ENCODE data around the gene RAC2. TPM values are rescaled to one million over a fixed set of nuclear protein-coding genes. Genes with fewer than 3 reads are reported as not detected.

RAC2 gene
- total RNA-seq, 1 donor from 2014 or later = 111 TPM

DNA sequence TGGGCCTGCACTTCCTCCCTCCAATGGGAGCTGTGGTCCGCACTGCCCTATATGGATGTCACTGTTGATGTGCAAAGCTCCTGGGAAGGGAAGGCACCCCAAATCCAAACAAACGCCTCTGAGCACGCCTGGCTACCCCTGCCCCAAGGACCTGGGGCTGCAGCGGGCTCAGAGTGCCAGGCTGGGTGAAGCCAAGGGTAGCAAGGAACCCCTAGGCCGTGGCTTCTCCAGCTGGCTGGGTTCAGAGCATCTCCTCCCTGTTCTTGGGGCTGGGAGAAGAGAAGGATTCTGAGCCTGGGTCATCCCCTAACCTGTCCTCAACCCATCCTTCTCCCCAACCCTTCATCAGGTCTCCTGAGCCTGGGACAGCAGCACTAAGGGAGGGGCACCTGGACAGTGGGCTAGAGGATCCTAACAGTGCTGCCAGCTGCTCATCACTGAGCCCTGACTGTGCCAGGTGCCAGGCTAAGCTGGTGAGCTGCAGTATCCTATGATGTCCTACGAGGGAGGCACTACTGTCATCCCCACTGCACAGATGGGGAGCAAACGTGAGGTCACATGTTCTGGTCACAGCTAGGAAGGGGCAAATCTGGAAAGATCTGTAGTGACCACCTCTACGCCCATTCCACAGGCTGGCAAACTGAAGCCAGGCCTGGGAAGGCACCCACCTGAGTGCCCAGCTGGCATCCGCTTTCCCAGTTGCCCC is 34.8 kb downstream of the RAC2 start:
- Histone ChIP-seq H3K4me1 (no peaks in the 10 kb centered on the region), H3K27me3 (ENCODE audit: low read depth) (peaks cover 4% of the 10 kb centered on the region), H3K4me3 (no peak overlapping the region), H3K36me3 (no peaks in the 10 kb centered on the region), H3K9me3 (no peaks in the 10 kb centered on the region), H3K27ac (no peak overlapping the region)
- DNase-seq (no peak), ATAC-seq (no peak)
- intact Hi-C loops (cut with DNase I) = no loop called here
- TF ChIP-seq, protein P1, sequence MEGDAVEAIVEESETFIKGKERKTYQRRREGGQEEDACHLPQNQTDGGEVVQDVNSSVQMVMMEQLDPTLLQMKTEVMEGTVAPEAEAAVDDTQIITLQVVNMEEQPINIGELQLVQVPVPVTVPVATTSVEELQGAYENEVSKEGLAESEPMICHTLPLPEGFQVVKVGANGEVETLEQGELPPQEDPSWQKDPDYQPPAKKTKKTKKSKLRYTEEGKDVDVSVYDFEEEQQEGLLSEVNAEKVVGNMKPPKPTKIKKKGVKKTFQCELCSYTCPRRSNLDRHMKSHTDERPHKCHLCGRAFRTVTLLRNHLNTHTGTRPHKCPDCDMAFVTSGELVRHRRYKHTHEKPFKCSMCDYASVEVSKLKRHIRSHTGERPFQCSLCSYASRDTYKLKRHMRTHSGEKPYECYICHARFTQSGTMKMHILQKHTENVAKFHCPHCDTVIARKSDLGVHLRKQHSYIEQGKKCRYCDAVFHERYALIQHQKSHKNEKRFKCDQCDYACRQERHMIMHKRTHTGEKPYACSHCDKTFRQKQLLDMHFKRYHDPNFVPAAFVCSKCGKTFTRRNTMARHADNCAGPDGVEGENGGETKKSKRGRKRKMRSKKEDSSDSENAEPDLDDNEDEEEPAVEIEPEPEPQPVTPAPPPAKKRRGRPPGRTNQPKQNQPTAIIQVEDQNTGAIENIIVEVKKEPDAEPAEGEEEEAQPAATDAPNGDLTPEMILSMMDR (IDR thresholded peaks at IDR 0.05) = no peak

DNA sequence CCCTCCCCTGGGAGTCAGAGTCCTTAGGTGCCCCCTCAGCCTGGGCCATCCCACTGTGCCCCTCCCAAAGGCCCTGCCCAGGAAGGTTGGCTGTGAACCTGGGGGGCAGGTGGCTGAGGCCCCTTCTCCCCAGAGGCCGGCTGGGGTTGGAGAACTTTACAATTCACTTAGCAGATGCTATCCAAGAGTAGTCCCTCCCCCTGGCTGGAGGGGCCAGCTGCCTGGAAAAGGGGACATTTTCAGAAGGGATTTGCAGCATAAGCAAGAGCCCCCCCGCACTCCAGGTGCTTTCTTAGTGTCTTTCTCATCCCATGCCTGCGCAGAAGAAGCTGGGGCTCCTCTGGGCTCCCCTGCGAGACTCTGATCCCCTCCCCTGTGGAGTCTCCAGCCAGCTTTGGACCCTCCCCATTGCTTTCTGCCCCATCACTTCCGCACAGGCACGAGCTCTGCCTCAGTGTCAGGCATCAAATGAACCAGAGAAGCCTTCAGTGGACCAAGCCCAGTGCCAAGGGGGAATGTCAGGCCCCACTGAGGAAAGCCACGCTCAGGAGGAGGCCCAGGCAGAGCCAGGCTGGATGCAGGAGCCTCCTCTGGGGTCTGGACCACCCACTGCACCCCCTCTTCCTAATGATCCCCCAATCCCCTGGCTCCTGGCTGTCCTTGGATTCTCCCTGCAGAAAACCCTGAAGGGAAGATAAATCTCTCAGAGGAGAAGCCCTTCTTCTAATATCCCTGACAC is 35.5 kb downstream of the RAC2 start:
- TF ChIP-seq, protein P1 (IDR thresholded peaks at IDR 0.05) = no peak
- H3K27ac ChIP-seq = no peak overlapping the region
- peaks cover 4% of the 10 kb centered on the region for H3K27me3 ChIP-seq (ENCODE audit: low read depth)
- H3K36me3 ChIP-seq = no peaks in the 10 kb centered on the region
- no peak overlapping the region for H3K4me3 ChIP-seq
- H3K9me3 ChIP-seq = no peaks in the 10 kb centered on the region
- DNase-seq (no peak), ATAC-seq (no peak)
- intact Hi-C loops (cut with DNase I) = no loop called here
- H3K4me1 ChIP-seq = no peaks in the 10 kb centered on the region

DNA sequence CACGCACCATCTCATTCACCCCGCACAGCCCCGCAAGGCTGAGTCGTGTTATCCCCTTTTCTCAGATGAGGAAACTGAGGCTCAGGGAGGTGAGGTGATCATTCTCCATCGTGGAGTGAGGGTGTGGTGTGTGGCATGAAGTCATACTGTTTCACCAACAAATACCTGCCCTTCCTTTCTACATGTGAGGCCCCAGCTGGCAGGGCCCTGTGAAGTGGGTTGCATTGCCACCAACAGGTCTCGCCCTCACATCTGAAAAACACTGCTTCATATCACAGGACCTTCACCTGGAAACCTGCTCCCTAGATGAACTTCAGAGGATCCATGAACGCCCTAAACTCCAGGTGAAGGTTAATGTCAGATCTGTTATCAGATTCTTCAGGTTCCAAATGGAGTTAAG is 36.1 kb downstream of the RAC2 start:
- Histone ChIP-seq H3K36me3 (no peaks in the 10 kb centered on the region), H3K4me1 (no peaks in the 10 kb centered on the region), H3K9me3 (no peaks in the 10 kb centered on the region), H3K27ac (no peak overlapping the region), H3K4me3 (no peak overlapping the region), H3K27me3 (ENCODE audit: low read depth) (peaks cover 4% of the 10 kb centered on the region)
- TF ChIP-seq, protein P1 (IDR thresholded peaks at IDR 0.05) = no peak
- ATAC-seq = no peak
- peak; percentile 9 for DNase-seq
- intact Hi-C loops (cut with DNase I) = no loop called here

DNA sequence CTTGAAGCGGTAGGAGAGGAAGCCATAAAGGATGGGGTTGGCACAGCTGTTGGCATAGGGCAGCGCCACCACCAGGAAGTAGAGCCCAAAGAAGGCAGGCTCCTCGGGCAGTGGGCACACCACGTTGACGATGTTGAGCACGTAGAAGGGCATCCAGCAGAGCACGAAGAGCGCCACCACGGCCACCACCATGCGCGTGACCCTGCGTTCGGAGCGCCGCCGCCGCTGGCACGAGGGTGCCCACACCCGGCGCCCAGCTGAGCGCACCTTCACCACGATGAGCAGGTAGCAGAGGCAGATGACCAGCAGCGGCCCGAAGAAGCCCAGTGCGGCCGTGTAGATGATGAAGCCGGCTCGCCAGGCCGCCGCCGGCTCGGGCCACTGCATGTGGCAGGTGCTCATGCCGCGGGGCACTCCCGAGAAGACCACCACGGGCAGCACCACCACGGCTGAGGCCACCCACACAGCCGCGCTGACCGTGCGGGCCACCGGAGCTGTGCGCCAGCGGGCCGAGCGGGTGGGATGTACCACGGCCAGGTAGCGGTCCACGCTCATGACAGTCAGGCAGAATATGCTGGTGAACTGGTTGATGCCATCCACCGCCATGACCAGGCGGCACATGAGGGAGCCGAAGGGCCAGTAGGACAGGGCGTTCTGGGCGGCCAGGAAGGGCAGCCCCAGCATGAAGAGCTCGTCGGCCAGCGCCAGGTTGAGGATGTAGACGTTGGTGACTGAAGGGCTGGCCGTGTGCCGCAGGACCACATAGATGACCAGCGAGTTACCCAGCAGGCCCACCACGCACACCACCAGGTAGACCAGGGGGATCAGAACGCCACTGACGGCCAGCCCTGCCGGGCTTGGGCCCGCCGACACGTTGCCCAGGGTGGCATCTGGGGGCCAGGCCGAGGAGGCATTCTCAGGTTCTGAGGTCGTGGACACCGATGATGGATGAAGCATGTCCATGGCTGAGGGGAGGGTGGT is 36.9 kb downstream of the RAC2 start:
- H3K27ac ChIP-seq = no peak overlapping the region
- no peaks in the 10 kb centered on the region for H3K9me3 ChIP-seq
- DNase-seq (peak; percentile 40), ATAC-seq (no peak)
- no peaks in the 10 kb centered on the region for H3K36me3 ChIP-seq
- no peak overlapping the region for H3K4me3 ChIP-seq
- TF ChIP-seq, protein P1 (IDR thresholded peaks at IDR 0.05) = no peak
- peaks cover 4% of the 10 kb centered on the region for H3K27me3 ChIP-seq (ENCODE audit: low read depth)
- no peaks in the 10 kb centered on the region for H3K4me1 ChIP-seq
- intact Hi-C loops (cut with DNase I) = no loop called here

DNA sequence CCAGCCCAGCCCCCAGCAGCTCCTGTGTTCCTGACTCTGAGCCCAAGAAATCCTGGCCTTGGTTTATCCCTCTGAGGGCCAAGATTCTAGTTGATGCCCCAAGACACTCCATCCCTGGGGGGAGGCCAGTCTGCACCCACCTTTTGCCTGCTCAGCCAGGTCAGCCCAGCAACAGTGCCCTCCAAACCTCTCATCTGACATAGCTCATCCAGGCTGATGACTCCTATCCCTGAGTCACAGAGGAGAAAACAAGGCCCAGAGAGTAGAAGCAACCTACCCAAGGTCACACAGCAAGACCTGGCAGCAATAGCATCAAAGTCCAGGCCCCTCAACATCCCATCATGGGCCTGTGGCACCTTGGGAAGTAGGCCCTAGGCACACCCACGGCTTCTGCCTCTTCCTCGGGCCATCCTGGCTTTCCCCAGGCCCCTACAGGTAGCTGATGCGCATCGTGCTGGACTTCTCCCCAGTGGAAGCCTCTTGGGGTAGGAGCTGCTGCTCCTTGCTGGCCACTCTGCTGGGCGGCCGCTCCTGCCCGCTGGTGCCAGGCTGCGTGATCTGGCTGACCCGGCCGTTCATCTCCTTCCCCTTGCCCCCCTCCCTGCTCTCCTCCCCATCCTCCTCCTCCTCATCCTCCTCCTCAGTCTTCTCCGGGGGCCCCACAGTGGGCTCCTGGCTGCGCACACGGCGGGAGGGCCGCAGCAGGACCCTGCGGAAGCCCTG is 37.8 kb downstream of the RAC2 start:
- H3K4me3 ChIP-seq = no peak overlapping the region
- no peaks in the 10 kb centered on the region for H3K36me3 ChIP-seq
- H3K27ac ChIP-seq = no peak overlapping the region
- TF ChIP-seq, protein P1 (IDR thresholded peaks at IDR 0.05) = no peak
- ATAC-seq (no peak), DNase-seq (peak; percentile 7)
- intact Hi-C loops (cut with DNase I) = no loop called here
- H3K4me1 ChIP-seq = no peaks in the 10 kb centered on the region
- peaks cover 4% of the 10 kb centered on the region for H3K27me3 ChIP-seq (ENCODE audit: low read depth)
- no peaks in the 10 kb centered on the region for H3K9me3 ChIP-seq
